Breast epithelium (tissue), 3 donors: ENCODE data around the gene THSD4.

Experiments used
- POLR2A ChIP-seq: fragments of 450-650 bp; IDR thresholded peaks from one replicate; pipeline ENCODE4 v1.6.1; 2016; ENCODE audit warnings: antibody characterized with exemption, mild to moderate bottlenecking, moderate library complexity
- POLR2AphosphoS5 ChIP-seq, 3 donors: sonication (generic); formaldehyde crosslinking; IDR thresholded peaks; one replicate each; pipeline ENCODE4 v1.6.1; 2017; ENCODE audit warnings: antibody characterized with exemption in 3 of 3
- TF ChIP-seq, protein P1 (sequence below), 3 donors: fragments of 450-650 bp; IDR thresholded peaks; one replicate each; pipeline ENCODE4 v1.5.1; 2016 to 2017; ENCODE audit warnings: antibody characterized with exemption in 3 of 3, mild to moderate bottlenecking in 3 of 3, moderate library complexity in 3 of 3

DNA sequence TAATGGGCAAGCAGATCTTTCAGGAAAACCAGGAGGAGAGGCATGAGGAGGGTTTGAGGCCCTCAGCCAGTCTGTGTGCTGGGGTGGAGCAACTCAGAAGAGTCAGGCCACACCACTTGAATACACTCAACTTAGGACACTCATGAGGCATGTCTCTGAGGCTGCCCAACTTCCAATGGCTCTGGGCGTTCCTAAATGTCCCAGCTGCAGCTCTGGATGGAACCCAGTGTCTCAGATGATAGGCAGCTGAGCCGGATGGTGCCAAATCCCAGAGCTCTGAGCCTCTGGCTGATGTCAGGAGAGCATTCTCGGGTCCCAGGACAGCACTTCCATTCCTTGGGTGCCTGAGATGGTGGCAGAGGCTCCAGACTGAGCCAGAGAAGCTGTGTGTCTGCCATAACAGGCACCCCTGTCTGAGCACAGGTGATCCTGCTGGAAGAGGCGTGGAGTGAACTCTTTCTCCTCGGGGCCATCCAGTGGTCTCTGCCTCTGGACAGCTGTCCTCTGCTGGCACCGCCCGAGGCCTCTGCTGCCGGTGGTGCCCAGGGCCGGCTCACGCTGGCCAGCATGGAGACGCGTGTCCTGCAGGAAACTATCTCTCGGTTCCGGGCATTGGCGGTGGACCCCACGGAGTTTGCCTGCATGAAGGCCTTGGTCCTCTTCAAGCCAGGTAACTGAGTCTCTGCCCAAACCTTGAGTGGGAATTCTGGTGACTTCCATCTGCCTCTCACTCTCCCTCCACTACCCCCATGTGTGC lies 697.9 kb downstream of the THSD4 start:
- TF ChIP-seq, protein P1, sequence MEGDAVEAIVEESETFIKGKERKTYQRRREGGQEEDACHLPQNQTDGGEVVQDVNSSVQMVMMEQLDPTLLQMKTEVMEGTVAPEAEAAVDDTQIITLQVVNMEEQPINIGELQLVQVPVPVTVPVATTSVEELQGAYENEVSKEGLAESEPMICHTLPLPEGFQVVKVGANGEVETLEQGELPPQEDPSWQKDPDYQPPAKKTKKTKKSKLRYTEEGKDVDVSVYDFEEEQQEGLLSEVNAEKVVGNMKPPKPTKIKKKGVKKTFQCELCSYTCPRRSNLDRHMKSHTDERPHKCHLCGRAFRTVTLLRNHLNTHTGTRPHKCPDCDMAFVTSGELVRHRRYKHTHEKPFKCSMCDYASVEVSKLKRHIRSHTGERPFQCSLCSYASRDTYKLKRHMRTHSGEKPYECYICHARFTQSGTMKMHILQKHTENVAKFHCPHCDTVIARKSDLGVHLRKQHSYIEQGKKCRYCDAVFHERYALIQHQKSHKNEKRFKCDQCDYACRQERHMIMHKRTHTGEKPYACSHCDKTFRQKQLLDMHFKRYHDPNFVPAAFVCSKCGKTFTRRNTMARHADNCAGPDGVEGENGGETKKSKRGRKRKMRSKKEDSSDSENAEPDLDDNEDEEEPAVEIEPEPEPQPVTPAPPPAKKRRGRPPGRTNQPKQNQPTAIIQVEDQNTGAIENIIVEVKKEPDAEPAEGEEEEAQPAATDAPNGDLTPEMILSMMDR (IDR thresholded peaks at IDR 0.05), result no peak
- TF ChIP-seq POLR2A (no peak), POLR2AphosphoS5 (IDR thresholded peaks at IDR 0.05) (no peak)
